SK-N-SH (cell line): ENCODE data around the gene CHRND. TPM values are rescaled to one million over a fixed set of nuclear protein-coding genes. Genes with fewer than 3 reads are reported as not detected.

Experiments
- CTCF ChIA-PET: fragments of 300-600, 350-600 bp; formaldehyde crosslinking; extraction: SDS; loops from one replicate; lab custom pipeline; 2021; lab: Yijun Ruan, JAX
- POLR2A ChIA-PET: fragments of 350-600 bp; sonication (Branson Sonifier 250); formaldehyde crosslinking; extraction: SDS; loops from one replicate; lab custom pipeline; 2020; ENCODE audit warnings: antibody characterized with exemption, inconsistent platforms; lab: Yijun Ruan, JAX
- DNase-seq: peaks from one replicate; pipeline ENCODE4 v3.0.0; 2012
- H2AFZ ChIP-seq: fragments of 200-600 bp; sonication (generic); 2 replicates; pipeline ENCODE4 v1.8.1; 2016; ENCODE audit warnings: antibody characterized with exemption, mild to moderate bottlenecking, low read depth
- H3F3A ChIP-seq: fragments of 200-600 bp; sonication (generic); replicated peaks from 2 replicates; pipeline ENCODE3; 2016; ENCODE audit warnings: antibody characterized with exemption, mild to moderate bottlenecking; ENCODE audit not compliant: insufficient read depth
- H3K27ac ChIP-seq, 2 experiments: fragments of 200-500 bp in 1 of 2; fragments of 200-600 bp in 1 of 2; sonication (Bioruptor generic) in 1 of 2; sonication (generic), shearing (Covaris generic) in 1 of 2; 2 replicates each; pipeline versions ENCODE4 v1.5.1 to v1.6.1; 2014 to 2016; ENCODE audit warnings: low read depth in 2 of 2, inconsistent platforms in 1 of 2, low read length in 1 of 2, mild to moderate bottlenecking in 1 of 2, mixed read lengths in 1 of 2
- H3K27me3 ChIP-seq: fragments of 200-600 bp; sonication (generic), shearing (Covaris generic); 2 replicates; pipeline ENCODE4 v1.6.1; 2016; ENCODE audit warnings: mixed run types; ENCODE audit not compliant: insufficient read depth
- H3K36me3 ChIP-seq, 2 experiments: fragments of 200-500 bp in 1 of 2; fragments of 200-600 bp in 1 of 2; sonication (Bioruptor generic) in 1 of 2; sonication (generic) in 1 of 2; replicated peaks in 1 of 2; 2 replicates each; pipeline versions ENCODE3 to v1.5.1; 2014 to 2016; ENCODE audit warnings: low read length in 1 of 2, mild to moderate bottlenecking in 1 of 2; ENCODE audit not compliant: insufficient read depth in 2 of 2, control insufficient read depth in 1 of 2
- H3K4me1 ChIP-seq, 2 experiments: fragments of 200-500 bp in 1 of 2; fragments of 200-600 bp in 1 of 2; sonication (Bioruptor generic) in 1 of 2; sonication (generic), shearing (Covaris generic) in 1 of 2; 2 replicates each; pipeline versions ENCODE4 v1.5.1 to v1.6.1; 2014 to 2016; ENCODE audit warnings: low read depth in 1 of 2, low read length in 1 of 2, mixed run types in 1 of 2; ENCODE audit not compliant: insufficient read depth in 2 of 2, control insufficient read depth in 1 of 2
- H3K4me2 ChIP-seq: fragments of 200-600 bp; sonication (generic), shearing (Covaris generic); 2 replicates; pipeline ENCODE4 v1.6.1; 2017; ENCODE audit warnings: mixed run types
- H3K4me3 ChIP-seq, 2 experiments: fragments of 200-500 bp in 1 of 2; fragments of 200-600 bp in 1 of 2; sonication (Bioruptor generic) in 1 of 2; sonication (generic), shearing (Covaris generic) in 1 of 2; 2 replicates each; pipeline versions ENCODE4 v1.5.1 to v1.8.1; 2014 to 2016; ENCODE audit warnings: low read depth in 2 of 2, inconsistent platforms in 1 of 2, low read length in 1 of 2, mild to moderate bottlenecking in 1 of 2, mixed read lengths in 1 of 2, moderate library complexity in 1 of 2
- H3K79me2 ChIP-seq: fragments of 200-600 bp; sonication (generic); 2 replicates; pipeline ENCODE4 v1.8.1; 2017; ENCODE audit warnings: mild to moderate bottlenecking; ENCODE audit not compliant: insufficient read depth
- H3K9ac ChIP-seq: fragments of 200-600 bp; sonication (generic); 2 replicates; pipeline ENCODE4 v1.6.1; 2017; ENCODE audit warnings: mixed run types
- H3K9me2 ChIP-seq: fragments of 200-600 bp; sonication (generic); 2 replicates; pipeline ENCODE4 v1.6.1; 2017; ENCODE audit warnings: mixed run types
- H3K9me3 ChIP-seq: fragments of 200-600 bp; sonication (generic); 2 replicates; pipeline ENCODE4 v1.6.1; 2017; ENCODE audit warnings: mixed run types, mild to moderate bottlenecking, moderate library complexity
- H4K20me1 ChIP-seq: fragments of 200-600 bp; sonication (generic); 2 replicates; pipeline ENCODE4 v1.6.1; 2017; ENCODE audit warnings: mild to moderate bottlenecking, mixed run types; ENCODE audit not compliant: insufficient read depth
- FOSL2 ChIP-seq: IDR thresholded peaks from 2 replicates; pipeline ENCODE4 v1.4.0; 2012; ENCODE audit warnings: low read depth, mild to moderate bottlenecking, moderate library complexity, borderline replicate concordance
- FOXJ3 ChIP-seq: sonication (generic); formaldehyde crosslinking; IDR thresholded peaks from 2 replicates; pipeline ENCODE4 v1.5.1; 2020; ENCODE audit warnings: mild to moderate bottlenecking, missing genetic modification reagents
- GABPA ChIP-seq: IDR thresholded peaks from 2 replicates; pipeline ENCODE4 v1.4.0; 2012; ENCODE audit warnings: low read depth, mild to moderate bottlenecking
- JUND ChIP-seq: IDR thresholded peaks from 2 replicates; pipeline ENCODE4 v1.4.0; 2012
- MEF2A ChIP-seq: IDR thresholded peaks from 2 replicates; pipeline ENCODE4 v1.4.0; 2012; ENCODE audit warnings: low read depth, borderline replicate concordance
- MXI1 ChIP-seq: IDR thresholded peaks from 2 replicates; pipeline ENCODE4 v1.6.1; 2012; ENCODE audit warnings: mild to moderate bottlenecking, low read depth, low read length, improper control_type of control experiment
- NFIC ChIP-seq: IDR thresholded peaks from 2 replicates; pipeline ENCODE4 v1.4.0; 2012; ENCODE audit warnings: borderline replicate concordance
- PBX3 ChIP-seq: IDR thresholded peaks from 2 replicates; pipeline ENCODE4; 2012
- POLR2AphosphoS5 ChIP-seq: IDR thresholded peaks from 2 replicates; pipeline ENCODE4 v1.6.1; 2012; ENCODE audit warnings: low read depth, low read length
- RAD21 ChIP-seq: IDR thresholded peaks from 2 replicates; pipeline ENCODE4 v1.6.1; 2012; ENCODE audit warnings: mild to moderate bottlenecking, low read length
- RCOR1 ChIP-seq: fragments of 150-350 bp; IDR thresholded peaks from 2 replicates; pipeline ENCODE4 v1.6.1; 2017; ENCODE audit warnings: antibody characterized with exemption, low read length
- RFX5 ChIP-seq: IDR thresholded peaks from 2 replicates; pipeline ENCODE4 v1.6.1; 2012; ENCODE audit warnings: mild to moderate bottlenecking, improper control_type of control experiment, low read length
- RXRA ChIP-seq: IDR thresholded peaks from 2 replicates; pipeline ENCODE4 v1.4.0; 2012; ENCODE audit warnings: low read depth, mild to moderate bottlenecking, borderline replicate concordance
- SIN3A ChIP-seq: IDR thresholded peaks from 2 replicates; pipeline ENCODE4 v1.6.1; 2012; ENCODE audit warnings: low read depth, mild to moderate bottlenecking, low read length, moderate library complexity, borderline replicate concordance
- SMC3 ChIP-seq: IDR thresholded peaks from 2 replicates; pipeline ENCODE4 v1.6.1; 2012; ENCODE audit warnings: low read depth, low read length, improper control_type of control experiment
- TAF1 ChIP-seq: IDR thresholded peaks from 2 replicates; pipeline ENCODE4 v1.6.1; 2012; ENCODE audit warnings: low read depth, mild to moderate bottlenecking, low read length, moderate library complexity, borderline replicate concordance
- USF1 ChIP-seq: IDR thresholded peaks from 2 replicates; pipeline ENCODE4 v1.4.0; 2012; ENCODE audit warnings: low read depth, borderline replicate concordance
- USF2 ChIP-seq: fragments of 150-350 bp; IDR thresholded peaks from 2 replicates; pipeline ENCODE4 v1.6.1; 2017; ENCODE audit warnings: antibody characterized with exemption, low read length, low read depth, borderline replicate concordance
- WGBS: methylation state at CpG from one replicate; pipeline ENCODE4 v1.1.6; 2017; ENCODE audit warnings: low lambda C conversion rate; 5-methylcytosine and 5-hydroxymethylcytosine counted together
- polyA plus RNA-seq, 3 experiments: library from polyadenylated mRNA; depleted of rRNA; stranded (reverse); fragments of >200 nt; gene quantifications; 2 replicates each; pipeline ENCODE4 v1.2.3, GENCODE V29; 2012

Gene CHRND
- polyA plus RNA-seq, 1 of the 3 experiments (the other 2 are of a cell fraction): 0.12 TPM

- H3F3A ChIP-seq: no peaks in the 10 kb centered on the region
- H3K4me1 ChIP-seq: no peaks in the 10 kb centered on the region
- H3K27ac ChIP-seq: no peak overlapping the region
- peaks cover 7% of the 10 kb centered on the region; the same call in 1 of the 2 replicates for H3K79me2 ChIP-seq
- no peak for DNase-seq
- POLR2A ChIA-PET: no interaction called here
- no peaks in the 10 kb centered on the region for H3K9me3 ChIP-seq
- no peak overlapping the region for H3K9ac ChIP-seq
- H3K4me3 ChIP-seq: no peak overlapping the region
- H4K20me1 ChIP-seq: no peaks in the 10 kb centered on the region
- no peaks in the 10 kb centered on the region for H3K9me2 ChIP-seq
- TF ChIP-seq TAF1 (no peak), USF1 (no peak), FOSL2 (no peak), RAD21 (no peak), JUND (no peak), SIN3A (no peak), MEF2A (no peak), RFX5 (no peak), GABPA (no peak), POLR2AphosphoS5 (no peak), PBX3 (no peak), RCOR1 (no peak), USF2 (no peak), RXRA (no peak), SMC3 (no peak), FOXJ3 (no peak), MXI1 (no peak), NFIC (no peak)
- H3K27me3 ChIP-seq: no peaks in the 10 kb centered on the region
- CTCF ChIA-PET: interaction anchor here (0.9 kb wide), 1 partner anchor 17 kb away, joined by 3 read pairs; no protein-coding TSS in a partner anchor
- H3K36me3 ChIP-seq: peaks cover 60 to 71% of the 10 kb centered on the region in 2 experiments
- no peak overlapping the region for H2AFZ ChIP-seq
- WGBS: 58% methylated on average over 3 of the region's 3 CpGs
- H3K4me2 ChIP-seq: no peak overlapping the region
These were observed 37.6 kb downstream of the CHRND start for GRCh38 chr2:232563580-232563979.
